HCT116 (cell line): ENCODE measurements around the gene AMOTL1. TPM values are rescaled to one million over a fixed set of nuclear protein-coding genes. Genes with fewer than 3 reads are reported as not detected.

Experiments
- ATAC-seq: fragments of 200-7000 bp; cut with Tn5 transposase; 2 replicates; pipeline ENCODE4 v1.9.1; 2020; ENCODE audit warnings: mild to moderate bottlenecking, moderate library complexity
- BruUV-seq: library from RNA; stranded (reverse); fragments of 400-500 nt; replicated peaks from 2 replicates; lab custom pipeline; 2021; lab: Mats Ljungman, UMichigan
- CTCF ChIA-PET: fragments of 300-600 bp; sonication (Branson Sonifier 250); formaldehyde crosslinking; loops from one replicate; lab custom pipeline; 2021; ENCODE audit warnings: antibody characterized with exemption; lab: Charles Lee
- POLR2A ChIA-PET: fragments of 300-600, 350-600 bp; sonication (Branson Sonifier 250); formaldehyde crosslinking; loops from one replicate; lab custom pipeline; 2021; ENCODE audit warnings: antibody characterized with exemption; lab: Charles Lee
- RAD21 ChIA-PET, 2 experiments: fragments of 300-600 bp; sonication (Branson Sonifier 250); formaldehyde crosslinking; loops; one replicate each; lab custom pipeline; 2023; ENCODE audit warnings: low total read pairs in 2 of 2; ENCODE audit not compliant: uncharacterized antibody in 2 of 2, unreplicated experiment in 2 of 2, low non-redundant PET in 1 of 2; lab: Charles Lee
- DNase-seq: peaks from one replicate; pipeline ENCODE4 v3.0.0-alpha.2; 2010; ENCODE audit warnings: low read depth, low spot score
- H2AFZ ChIP-seq: fragments of 200-600 bp; shearing (Covaris generic), sonication (generic); 2 replicates; pipeline ENCODE4 v1.6.1; 2017; ENCODE audit warnings: low read depth, mixed run types, mixed read lengths, antibody characterized with exemption, low read length; ENCODE audit not compliant: poor library complexity, severe bottlenecking
- H3K27ac ChIP-seq: 2 replicates; pipeline ENCODE4 v1.5.1; 2012; ENCODE audit warnings: low read depth, low read length
- H3K27me3 ChIP-seq: fragments of 200-600 bp; sonication (generic); 2 replicates; pipeline ENCODE4 v1.6.1; 2016; ENCODE audit warnings: mixed run types, low read length, mixed read lengths; ENCODE audit not compliant: insufficient read depth
- H3K36me3 ChIP-seq, 2 experiments: fragments of 200-500 bp in 1 of 2; fragments of 200-600 bp in 1 of 2; sonication (Bioruptor generic) in 1 of 2; sonication (generic) in 1 of 2; 2 replicates each; pipeline versions ENCODE4 v1.5.1 to v1.6.1; 2014 to 2016; ENCODE audit warnings: low read length in 2 of 2, inconsistent platforms in 1 of 2, mixed read lengths in 1 of 2, mixed run types in 1 of 2; ENCODE audit not compliant: insufficient read depth in 2 of 2, control insufficient read depth in 1 of 2
- H3K4me1 ChIP-seq, 2 experiments: fragments of 200-600 bp in 1 of 2; sonication (generic) in 1 of 2; 2 replicates each; pipeline versions ENCODE4 v1.5.1 to v1.6.1; 2012 to 2017; ENCODE audit warnings: low read length in 2 of 2, inconsistent platforms in 1 of 2, mild to moderate bottlenecking in 1 of 2, mixed read lengths in 1 of 2, mixed run types in 1 of 2, moderate library complexity in 1 of 2; ENCODE audit not compliant: insufficient read depth in 2 of 2, control insufficient read depth in 1 of 2
- H3K4me2 ChIP-seq: fragments of 200-600 bp; sonication (generic); 2 replicates; pipeline ENCODE4 v1.6.1; 2017; ENCODE audit warnings: mixed run types, low read length, mixed read lengths
- H3K4me3 ChIP-seq, 2 experiments: fragments of 200-600 bp in 1 of 2; sonication (generic) in 1 of 2; replicated peaks in 1 of 2; 2 replicates each; pipeline ENCODE4 v1.5.1; 2011 to 2016; ENCODE audit warnings: low read length in 2 of 2, control low read depth in 1 of 2, low read depth in 1 of 2, mild to moderate bottlenecking in 1 of 2, mixed read lengths in 1 of 2, mixed run types in 1 of 2
- H3K79me2 ChIP-seq: fragments of 200-600 bp; sonication (generic); 2 replicates; pipeline ENCODE4 v1.6.1; 2017; ENCODE audit warnings: mild to moderate bottlenecking, mixed run types, low read length, moderate library complexity, mixed read lengths; ENCODE audit not compliant: insufficient read depth
- H3K9ac ChIP-seq: fragments of 200-600 bp; sonication (generic); 2 replicates; pipeline ENCODE4 v1.6.1; 2016; ENCODE audit warnings: low read length, mixed read lengths
- H3K9me2 ChIP-seq: fragments of 200-600 bp; sonication (generic), shearing (Covaris generic); 2 replicates; pipeline ENCODE4 v1.6.1; 2017; ENCODE audit warnings: mixed run types, mild to moderate bottlenecking, moderate library complexity; ENCODE audit not compliant: insufficient read depth
- H3K9me3 ChIP-seq, 2 experiments: fragments of 200-500 bp in 1 of 2; fragments of 200-600 bp in 1 of 2; sonication (Bioruptor generic) in 1 of 2; sonication (generic) in 1 of 2; 2 replicates each; pipeline ENCODE4 v1.6.1; 2014 to 2017; ENCODE audit warnings: low read length in 2 of 2, mixed read lengths in 2 of 2, inconsistent platforms in 1 of 2, low read depth in 1 of 2, mild to moderate bottlenecking in 1 of 2, mixed run types in 1 of 2, moderate library complexity in 1 of 2; ENCODE audit not compliant: control insufficient read depth in 1 of 2, insufficient read depth in 1 of 2
- H4K20me1 ChIP-seq: fragments of 200-600 bp; sonication (generic), shearing (Covaris generic); 2 replicates; pipeline ENCODE4 v1.6.1; 2017; ENCODE audit warnings: mixed run types, mild to moderate bottlenecking, moderate library complexity; ENCODE audit not compliant: insufficient read depth
- ATF3 ChIP-seq: IDR thresholded peaks from 2 replicates; pipeline ENCODE4 v1.6.1; 2012
- CTCF ChIP-seq, 3 experiments: fragments of 200-600 bp in 1 of 3; sonication (generic) in 1 of 3; IDR thresholded peaks in 2 of 3; conservative IDR thresholded peaks in 1 of 3; 2 replicates each; pipeline ENCODE4 v1.5.1; 2012 to 2017; ENCODE audit warnings: low read depth in 2 of 3, low read length in 2 of 3, antibody characterized with exemption in 1 of 3, borderline replicate concordance in 1 of 3, control low read depth in 1 of 3, mild to moderate bottlenecking in 1 of 3, mixed read lengths in 1 of 3, mixed run types in 1 of 3, moderate library complexity in 1 of 3; ENCODE audit not compliant: insufficient read depth in 1 of 3
- EGR1 ChIP-seq: IDR thresholded peaks from 2 replicates; pipeline ENCODE4 v1.6.1; 2012; ENCODE audit warnings: low read depth
- ELF1 ChIP-seq: IDR thresholded peaks from 2 replicates; pipeline ENCODE4 v1.6.1; 2012; ENCODE audit warnings: low read depth, borderline replicate concordance
- EZH2 ChIP-seq: fragments of 200-600 bp; sonication (generic); IDR thresholded peaks from 2 replicates; pipeline ENCODE4 v1.6.1; 2017; ENCODE audit warnings: antibody characterized with exemption, mixed run types
- JUND ChIP-seq: IDR thresholded peaks from 2 replicates; pipeline ENCODE4 v1.6.1; 2012
- MAX ChIP-seq: IDR thresholded peaks from 2 replicates; pipeline ENCODE4 v1.6.1; 2012
- POLR2A ChIP-seq: IDR thresholded peaks from 2 replicates; pipeline ENCODE4 v1.7.0; 2011; ENCODE audit warnings: borderline replicate concordance; ENCODE audit not compliant: insufficient read depth, insufficient read length; ENCODE audit errors: extremely low read depth
- POLR2AphosphoS5 ChIP-seq: IDR thresholded peaks from 2 replicates; pipeline ENCODE4 v1.6.1; 2011; ENCODE audit warnings: mild to moderate bottlenecking, low read depth, low read length, moderate library complexity
- RAD21 ChIP-seq: IDR thresholded peaks from 2 replicates; pipeline ENCODE4 v1.6.1; 2012; ENCODE audit warnings: low read depth, mild to moderate bottlenecking
- SIN3A ChIP-seq: IDR thresholded peaks from 2 replicates; pipeline ENCODE4 v1.6.1; 2012; ENCODE audit warnings: low read depth
- SP1 ChIP-seq: IDR thresholded peaks from 2 replicates; pipeline ENCODE4 v1.6.1; 2012; ENCODE audit warnings: low read depth
- SRF ChIP-seq: IDR thresholded peaks from 2 replicates; pipeline ENCODE4 v1.6.1; 2012; ENCODE audit warnings: low read depth
- TCF7L2 ChIP-seq: IDR thresholded peaks from 2 replicates; pipeline ENCODE4 v1.7.0; 2011; ENCODE audit warnings: borderline replicate concordance, inconsistent platforms; ENCODE audit not compliant: insufficient read depth, insufficient read length; ENCODE audit errors: extremely low read depth
- YY1 ChIP-seq: IDR thresholded peaks from 2 replicates; pipeline ENCODE4 v1.6.1; 2011; ENCODE audit warnings: low read length, low read depth, moderate library complexity, mild to moderate bottlenecking; ENCODE audit not compliant: insufficient replicate concordance; ENCODE audit errors: extremely low read depth
- ZBTB33 ChIP-seq: IDR thresholded peaks from 2 replicates; pipeline ENCODE4 v1.6.1; 2011; ENCODE audit warnings: mild to moderate bottlenecking, low read length, moderate library complexity; ENCODE audit not compliant: insufficient replicate concordance; ENCODE audit errors: extremely low read depth
- intact Hi-C: fragments of 100-400 bp; cut with micrococcal nuclease; formaldehyde crosslinking; loops from 2 replicates; pipeline ENCODE4 v1.10.0; 2022
- total RNA-seq: library from RNA; stranded (reverse); gene quantifications from one replicate; pipeline ENCODE4 v1.2.1, GENCODE V29; 2021; ENCODE audit not compliant: unreplicated experiment

AMOTL1 gene
- total RNA-seq, 1 experiment from 2014 or later, result 27.6 TPM

GRCh38 chr11:94751786-94752185 is 16.4 kb upstream of the AMOTL1 start:
- Histone ChIP-seq H4K20me1 (no peaks in the 10 kb centered on the region), H3K9ac (no peak overlapping the region), H3K27ac (no peak overlapping the region), H3K9me2 (no peaks in the 10 kb centered on the region), H3K4me2 (no peak overlapping the region), H3K4me1 (peaks cover 0 to 15% of the 10 kb centered on the region in 2 experiments; a peak in 1 of 4 replicates), H3K4me3 (no peak overlapping the region), H3K9me3 (no peaks in the 10 kb centered on the region), H3K36me3 (no peaks in the 10 kb centered on the region), H3K79me2 (no peaks in the 10 kb centered on the region), H2AFZ (no peak overlapping the region), H3K27me3 (no peaks in the 10 kb centered on the region)
- DNase-seq (no peak), ATAC-seq (no peak)
- CTCF ChIA-PET, result no interaction called here
- RAD21 ChIA-PET, result no interaction called here
- intact Hi-C loops, result no loop called here
- no TSS peak for BruUV-seq
- POLR2A ChIA-PET, result no interaction called here
- TF ChIP-seq MAX (no peak), YY1 (no peak), POLR2AphosphoS5 (no peak), EZH2 (no peak), SRF (no peak), ZBTB33 (no peak), ATF3 (no peak), POLR2A (no peak), SIN3A (no peak), SP1 (no peak), RAD21 (no peak), CTCF (IDR thresholded peaks at IDR 0.05 in 2 of 3, conservative IDR thresholded peaks at IDR 0.05 in 1 of 3; ENCODE audit: borderline replicate concordance in 1 of 3, insufficient read depth in 1 of 3, low read depth in 2 of 3, low read length in 2 of 3) (no peak), ELF1 (no peak), EGR1 (no peak), JUND (no peak), TCF7L2 (no peak)
